ENCODE results near the gene CASP5.

DNA sequence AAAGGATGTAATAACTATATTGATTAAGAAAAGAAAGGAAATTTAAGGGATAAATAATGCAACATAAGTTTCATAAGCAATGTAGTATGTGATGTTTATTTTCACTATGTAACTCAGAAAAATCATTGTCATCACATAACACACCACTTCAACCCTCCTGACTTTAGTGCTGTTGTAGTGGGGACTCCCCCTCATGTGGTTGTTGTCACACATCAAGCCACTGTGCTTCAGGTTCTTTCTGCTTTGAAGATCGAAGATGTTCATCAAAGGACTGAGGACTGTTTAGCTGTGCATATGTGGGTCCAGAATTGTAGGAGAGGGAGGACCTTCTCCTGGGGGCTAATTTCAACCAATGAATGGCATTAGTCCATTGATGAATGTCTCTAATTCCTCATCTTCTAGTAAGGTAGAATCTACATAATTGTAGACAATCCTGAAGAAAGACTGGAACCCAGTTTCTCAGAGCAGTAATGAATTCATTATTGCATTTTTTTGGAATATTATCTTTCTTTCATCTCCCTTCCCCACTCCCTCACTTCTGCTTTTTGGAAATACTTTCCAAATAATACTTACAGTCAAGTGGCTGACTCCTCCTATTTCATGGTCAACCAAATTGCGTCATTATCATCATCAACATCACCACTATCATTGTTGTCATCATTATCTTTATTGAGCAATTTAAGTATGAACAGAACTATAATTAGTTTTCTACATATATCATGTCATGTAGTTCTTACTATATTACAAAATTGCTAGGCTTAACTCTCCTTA is 31.9 kb upstream of the CASP5 start:
- TF ChIP-seq ZFP69B (tag by site-specific recombination; IDR thresholded peaks at IDR 0.05) = no peak
- TF ChIP-seq MYNN (tag by site-specific recombination; IDR thresholded peaks at IDR 0.05; ENCODE audit: borderline replicate concordance) = no peak
- no peak for TF ChIP-seq ZNF184 (tag by site-specific recombination; IDR thresholded peaks at IDR 0.05)
- no peak for TF ChIP-seq ZNF776 (tag by site-specific recombination; IDR thresholded peaks at IDR 0.05; ENCODE audit: borderline replicate concordance)
